ENCODE data around the gene COL4A2.

Gene COL4A2

GRCh38 chr13:110467516-110468110, 160.5 kb downstream of the COL4A2 start:
- TF ChIP-seq GATA2 (IDR thresholded peaks at IDR 0.05; ENCODE audit: low read depth, low read length) (no peak), GATA3 (IDR thresholded peaks at IDR 0.05; ENCODE audit: low read depth, low read length) (no peak)

GRCh38 chr13:110468986-110469495, 162.0 kb downstream of the COL4A2 start:
- TF ChIP-seq GATA3 (IDR thresholded peaks at IDR 0.05; ENCODE audit: low read depth, low read length) (no peak), GATA2 (IDR thresholded peaks at IDR 0.05; ENCODE audit: low read depth, low read length) (no peak)

DNA sequence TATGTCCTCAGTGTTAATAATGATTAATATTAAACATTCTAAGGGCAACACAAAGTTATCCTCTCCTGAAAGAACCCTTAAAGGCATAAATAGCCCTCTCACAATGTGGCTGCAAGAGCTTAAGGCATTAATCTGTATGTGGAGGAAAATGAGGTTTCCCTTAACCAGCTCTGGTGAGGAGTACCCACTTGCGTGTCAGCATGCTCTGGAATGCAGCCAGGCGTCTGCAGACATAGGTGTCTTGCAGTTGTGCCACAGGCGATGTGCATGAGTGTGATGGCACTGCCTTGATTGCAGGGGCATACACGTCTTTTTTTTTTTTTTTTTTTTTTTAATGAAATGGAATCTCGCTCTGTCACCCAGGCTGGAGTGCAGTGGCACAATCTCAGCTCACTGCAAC, 162.5 kb downstream of the COL4A2 start:
- TF ChIP-seq GATA3 (IDR thresholded peaks at IDR 0.05; ENCODE audit: low read depth, low read length) (no peak), GATA2 (IDR thresholded peaks at IDR 0.05; ENCODE audit: low read depth, low read length) (no peak)

GRCh38 chr13:110470272-110471009, 163.4 kb downstream of the COL4A2 start:
- no peak; the same call in 1 of the 2 replicates for TF ChIP-seq GATA3 (IDR thresholded peaks at IDR 0.05; ENCODE audit: low read depth, low read length)
- peak; percentile 84 for TF ChIP-seq GATA2 (IDR thresholded peaks at IDR 0.05; ENCODE audit: low read depth, low read length)

- TF ChIP-seq GATA3 (IDR thresholded peaks at IDR 0.05; ENCODE audit: low read depth, low read length) (no peak), GATA2 (IDR thresholded peaks at IDR 0.05; ENCODE audit: low read depth, low read length) (no peak)
Measured at GRCh38 chr13:110471156-110471832, 164.2 kb downstream of the COL4A2 start.

GRCh38 chr13:110471833-110472162, 164.7 kb downstream of the COL4A2 start:
- TF ChIP-seq GATA3 (IDR thresholded peaks at IDR 0.05; ENCODE audit: low read depth, low read length) (no peak), GATA2 (IDR thresholded peaks at IDR 0.05; ENCODE audit: low read depth, low read length) (no peak)

- no peak for TF ChIP-seq GATA3 (IDR thresholded peaks at IDR 0.05; ENCODE audit: low read depth, low read length)
- no peak for TF ChIP-seq GATA2 (IDR thresholded peaks at IDR 0.05; ENCODE audit: low read depth, low read length)
Measured at GRCh38 chr13:110472904-110473563, 165.9 kb downstream of the COL4A2 start.

DNA sequence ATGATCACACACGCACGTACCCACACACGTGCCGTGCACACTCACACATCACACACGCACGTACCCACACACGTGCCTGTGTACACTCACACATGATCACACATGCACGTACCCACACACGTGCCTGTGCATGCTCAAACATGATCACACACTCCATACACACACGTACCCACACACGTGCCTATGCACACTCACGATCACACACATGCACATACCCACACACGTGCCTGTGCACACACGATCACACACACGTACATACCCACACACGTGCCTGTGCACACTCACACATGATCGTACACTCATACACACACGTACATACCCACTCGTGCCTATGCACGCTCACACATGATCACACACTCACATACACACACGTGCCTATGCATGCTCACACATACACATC, 167.6 kb downstream of the COL4A2 start:
- no peak for TF ChIP-seq GATA2 (IDR thresholded peaks at IDR 0.05; ENCODE audit: low read depth, low read length)
- TF ChIP-seq GATA3 (IDR thresholded peaks at IDR 0.05; ENCODE audit: low read depth, low read length), result no peak

- TF ChIP-seq GATA3 (IDR thresholded peaks at IDR 0.05; ENCODE audit: low read depth, low read length) (no peak), GATA2 (IDR thresholded peaks at IDR 0.05; ENCODE audit: low read depth, low read length) (no peak)
Measured at GRCh38 chr13:110475117-110475516, 168.0 kb downstream of the COL4A2 start.

GRCh38 chr13:110475550-110476219, 168.6 kb downstream of the COL4A2 start:
- TF ChIP-seq GATA2 (IDR thresholded peaks at IDR 0.05; ENCODE audit: low read depth, low read length), result no peak
- no peak for TF ChIP-seq GATA3 (IDR thresholded peaks at IDR 0.05; ENCODE audit: low read depth, low read length)

DNA sequence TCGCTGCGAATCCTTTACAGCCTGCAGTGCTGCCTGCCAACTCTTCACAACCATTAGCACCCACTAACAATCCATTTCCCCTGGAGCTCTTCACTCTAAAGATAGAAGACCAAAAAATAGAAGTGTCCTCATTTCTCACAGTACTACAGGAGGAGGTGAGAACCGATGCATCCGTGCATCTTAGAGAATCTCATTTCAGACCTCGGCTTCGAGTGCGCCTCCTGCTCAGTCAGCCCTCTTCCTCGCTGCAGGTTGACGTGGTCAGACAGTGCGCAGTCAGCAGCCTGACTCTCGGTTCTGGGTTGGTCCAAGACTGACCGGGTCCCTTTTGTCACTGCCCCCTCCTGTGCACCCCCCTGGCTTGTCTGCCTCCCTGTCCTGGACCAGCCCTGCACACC, 169.1 kb downstream of the COL4A2 start:
- TF ChIP-seq GATA2 (IDR thresholded peaks at IDR 0.05; ENCODE audit: low read depth, low read length), result no peak
- TF ChIP-seq GATA3 (IDR thresholded peaks at IDR 0.05; ENCODE audit: low read depth, low read length), result no peak

DNA sequence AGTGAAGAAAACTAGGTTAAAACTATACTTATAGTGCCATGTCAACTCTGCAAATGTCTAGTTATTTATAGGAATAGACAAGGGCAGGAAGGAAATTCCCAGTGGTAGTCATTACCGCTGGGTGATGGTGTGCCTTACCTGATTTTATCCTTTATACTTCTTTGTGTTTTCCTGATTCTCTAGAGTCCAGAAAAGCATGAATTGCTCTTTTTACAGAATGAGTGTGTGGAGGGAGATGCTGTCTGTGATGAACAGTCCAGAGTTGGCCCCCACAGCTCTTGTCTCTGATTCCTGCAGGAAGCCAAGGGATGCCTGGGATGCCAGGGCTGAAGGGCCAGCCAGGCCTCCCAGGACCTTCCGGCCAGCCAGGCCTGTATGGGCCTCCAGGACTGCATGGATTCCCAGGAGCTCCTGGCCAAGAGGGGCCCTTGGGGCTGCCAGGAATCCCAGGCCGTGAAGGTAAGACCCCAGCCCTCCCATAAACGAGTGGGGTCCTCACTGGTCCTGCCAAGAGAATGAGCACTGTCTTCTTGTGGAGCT, 170.7 kb downstream of the COL4A2 start:
- no peak for TF ChIP-seq GATA3 (IDR thresholded peaks at IDR 0.05; ENCODE audit: low read depth, low read length)
- TF ChIP-seq GATA2 (IDR thresholded peaks at IDR 0.05; ENCODE audit: low read depth, low read length), result no peak

GRCh38 chr13:110478405-110479214, 171.5 kb downstream of the COL4A2 start:
- TF ChIP-seq GATA3 (IDR thresholded peaks at IDR 0.05; ENCODE audit: low read depth, low read length) (no peak), GATA2 (IDR thresholded peaks at IDR 0.05; ENCODE audit: low read depth, low read length) (no peak)

Data from SH-SY5Y (cell line).